WI38 (cell line): ENCODE results near the gene NEK11.

Experiments
- H3K4me3 ChIP-seq: 2 replicates; pipeline ENCODE4 v1.5.1; 2011; ENCODE audit warnings: low read depth, mild to moderate bottlenecking, control low read depth, low read length
- CTCF ChIP-seq: IDR thresholded peaks from 2 replicates; pipeline ENCODE4 v1.5.1; 2012; ENCODE audit warnings: low read depth, mild to moderate bottlenecking, control low read depth, low read length

Gene NEK11

GRCh38 chr3:131260525-131260924, 233.8 kb downstream of the NEK11 start:
- TF ChIP-seq CTCF = no peak

DNA sequence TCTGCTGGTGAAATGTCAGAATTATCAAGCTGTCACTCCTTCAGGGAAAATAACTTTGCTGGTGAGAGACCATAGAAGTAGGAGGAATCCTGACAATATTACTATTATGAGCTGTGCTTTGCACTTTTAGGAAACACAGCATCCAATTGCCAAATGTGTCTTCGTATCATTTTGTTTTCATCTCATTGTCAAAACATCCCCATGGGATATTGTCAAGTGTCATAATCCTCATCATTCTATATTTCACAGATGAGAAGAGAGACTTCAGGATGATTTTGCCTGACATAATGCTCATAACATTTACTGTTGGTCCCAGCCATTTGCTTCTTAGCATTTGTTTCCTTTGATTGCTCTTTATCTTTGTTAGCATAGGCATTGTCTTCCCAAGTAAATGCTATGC, 234.4 kb downstream of the NEK11 start:
- H3K4me3 ChIP-seq = no peak overlapping the region
- no peak for TF ChIP-seq CTCF

More at GRCh38 chr3:131260525-131260924, 233.8 kb downstream of the NEK11 start:
- no peak overlapping the region for H3K4me3 ChIP-seq

DNA sequence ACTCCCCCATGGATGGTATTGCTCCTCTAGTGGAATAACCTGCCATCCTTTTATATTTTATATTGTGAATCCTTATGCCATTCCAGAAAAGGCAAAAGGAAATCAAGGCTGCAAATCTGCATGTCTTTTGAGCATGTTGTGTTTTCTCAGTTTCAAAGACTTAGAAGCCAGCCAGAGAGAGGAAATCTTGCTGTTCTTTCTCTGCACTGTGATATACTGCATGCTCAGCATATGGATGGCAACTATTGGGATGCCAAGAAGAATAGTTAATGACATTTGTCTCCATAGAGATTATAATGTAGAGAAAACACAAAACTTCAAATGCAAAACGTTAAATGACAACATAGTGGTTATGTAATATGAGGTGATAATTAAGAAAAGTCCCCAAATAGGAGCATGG, 248.9 kb downstream of the NEK11 start:
- no peak overlapping the region for H3K4me3 ChIP-seq
- TF ChIP-seq CTCF = no peak

GRCh38 chr3:131277836-131278497, 251.3 kb downstream of the NEK11 start:
- no peak overlapping the region for H3K4me3 ChIP-seq
- no peak for TF ChIP-seq CTCF

- TF ChIP-seq CTCF = no peak
Measured at GRCh38 chr3:131279577-131279976, 252.9 kb downstream of the NEK11 start.

GRCh38 chr3:131282379-131282778, 255.7 kb downstream of the NEK11 start:
- no peak for TF ChIP-seq CTCF

More at GRCh38 chr3:131279577-131279976, 252.9 kb downstream of the NEK11 start:
- H3K4me3 ChIP-seq = no peak overlapping the region

GRCh38 chr3:131282967-131283366, 256.3 kb downstream of the NEK11 start:
- no peak overlapping the region for H3K4me3 ChIP-seq
- TF ChIP-seq CTCF = no peak

More at GRCh38 chr3:131282379-131282778, 255.7 kb downstream of the NEK11 start:
- no peak overlapping the region for H3K4me3 ChIP-seq
